H1 (cell line): ENCODE results near the gene C6orf136. TPM values are rescaled to one million over a fixed set of nuclear protein-coding genes. Genes with fewer than 3 reads are reported as not detected.

Experiments used
- ASH2L ChIP-seq: fragments of 200-600, 300-600 bp; sonication (generic); IDR thresholded peaks from one replicate; pipeline ENCODE4 v1.7.1; 2017; ENCODE audit warnings: low read length
- BCL11A ChIP-seq, 2 experiments: IDR thresholded peaks; one replicate each; pipeline ENCODE4 v1.6.1; 2011; ENCODE audit warnings: low read depth in 2 of 2, low read length in 2 of 2, mild to moderate bottlenecking in 2 of 2
- BRCA1 ChIP-seq: IDR thresholded peaks from 2 replicates; pipeline ENCODE4 v1.6.1; 2012; ENCODE audit warnings: low read depth, low read length, improper control_type of control experiment
- GTF2F1 ChIP-seq: IDR thresholded peaks from 2 replicates; pipeline ENCODE4 v1.6.1; 2012; ENCODE audit warnings: low read depth, low read length, improper control_type of control experiment, borderline replicate concordance
- KDM1A ChIP-seq: fragments of 200-600, 300-600 bp; sonication (generic); IDR thresholded peaks from 2 replicates; pipeline ENCODE4 v1.7.1; 2016; ENCODE audit warnings: mild to moderate bottlenecking, low read length, borderline replicate concordance
- MAFK ChIP-seq: IDR thresholded peaks from 2 replicates; pipeline ENCODE4 v1.6.1; 2012; ENCODE audit warnings: low read depth, mild to moderate bottlenecking, improper control_type of control experiment, low read length
- POU5F1 ChIP-seq: IDR thresholded peaks from 2 replicates; pipeline ENCODE4 v1.6.1; 2011; ENCODE audit warnings: low read depth, mild to moderate bottlenecking, low read length, moderate library complexity
- SUZ12 ChIP-seq: fragments of 200-600 bp; sonication (generic); IDR thresholded peaks from 2 replicates; pipeline ENCODE4 v1.6.1; 2012; ENCODE audit warnings: mild to moderate bottlenecking, inconsistent platforms, low read length, moderate library complexity, mixed read lengths
- TAF1 ChIP-seq: IDR thresholded peaks from 2 replicates; pipeline ENCODE4 v1.6.1; 2011; ENCODE audit warnings: mild to moderate bottlenecking, low read depth, low read length
- YY1 ChIP-seq: IDR thresholded peaks from 2 replicates; pipeline ENCODE4 v1.6.1; 2011; ENCODE audit warnings: low read depth, mild to moderate bottlenecking, low read length
- polyA plus RNA-seq, 7 experiments: library from polyadenylated mRNA; depleted of rRNA in 3 of 7; stranded (reverse) in 5 of 7; unstranded in 2 of 7; fragments of >200 nt in 5 of 7; fragments of 200-250 nt in 2 of 7; gene quantifications; 1 replicate in 5 of 7; 2 replicates in 1 of 7; 4 replicates in 1 of 7; pipeline versions ENCODE4 v1.2.1 to v1.2.3, GENCODE V29; 2011 to 2013; ENCODE audit warnings: missing spikeins in 2 of 7, mixed read lengths in 2 of 7
- total RNA-seq: library from RNA; stranded (reverse); fragmentation: NEBNext Ultra II Directional; extraction: Animal tissue kit (Norgen Biotek cat#: 25700); gene quantifications from 2 replicates; pipeline ENCODE4 v1.2.1, GENCODE V29; 2021
- TF ChIP-seq, protein P1 (sequence below): fragments of 300-600 bp; sonication (generic); IDR thresholded peaks from 2 replicates; pipeline ENCODE4 v1.7.1; 2012; ENCODE audit warnings: low read length, moderate library complexity, mild to moderate bottlenecking, inconsistent platforms; ENCODE audit not compliant: insufficient replicate concordance

C6orf136 gene
- total and polyA plus RNA-seq, 2 of the 8 experiments (the other 6 are each of a cell fraction or from before 2014, with no cell fraction given) = 20.8 to 23.1 TPM

DNA sequence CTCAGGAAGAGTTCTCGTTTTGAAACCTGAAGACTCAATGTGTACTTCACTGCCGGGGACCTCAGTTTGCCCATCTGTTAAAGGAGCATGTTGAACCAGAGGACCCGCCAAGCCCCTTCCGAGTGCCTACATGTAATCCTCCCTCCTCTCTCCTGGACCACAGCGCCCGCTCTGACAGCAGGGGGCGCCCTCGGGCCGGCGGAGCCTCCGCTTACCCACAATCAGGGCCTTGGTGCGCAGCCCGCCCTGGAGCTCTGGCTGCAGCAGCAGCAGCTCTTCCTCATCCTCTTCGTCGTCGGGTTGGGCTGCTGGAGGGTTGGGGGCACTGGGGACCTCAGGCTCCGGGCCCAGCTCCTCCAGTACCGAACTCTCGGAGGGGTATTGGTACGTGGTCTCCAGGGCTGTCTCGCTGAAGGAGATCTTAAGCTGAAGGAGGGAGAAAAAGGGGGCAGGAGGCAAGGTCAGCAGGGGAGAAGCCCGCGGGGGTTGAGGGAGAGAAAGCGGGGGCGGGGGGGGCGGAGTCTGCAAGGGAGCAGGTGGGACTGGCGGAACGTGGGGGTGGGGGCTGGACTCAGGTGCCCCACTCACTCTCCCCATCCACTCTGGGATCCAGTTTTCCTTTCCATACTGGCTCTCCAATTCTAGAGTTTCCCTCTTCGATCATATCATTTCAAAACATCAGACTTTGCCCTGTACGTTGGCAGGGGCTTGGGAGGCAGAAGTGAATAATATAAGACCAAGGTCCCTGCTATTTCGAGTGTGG lies 32.2 kb downstream of the C6orf136 start (continued):
- TF ChIP-seq, protein P1, sequence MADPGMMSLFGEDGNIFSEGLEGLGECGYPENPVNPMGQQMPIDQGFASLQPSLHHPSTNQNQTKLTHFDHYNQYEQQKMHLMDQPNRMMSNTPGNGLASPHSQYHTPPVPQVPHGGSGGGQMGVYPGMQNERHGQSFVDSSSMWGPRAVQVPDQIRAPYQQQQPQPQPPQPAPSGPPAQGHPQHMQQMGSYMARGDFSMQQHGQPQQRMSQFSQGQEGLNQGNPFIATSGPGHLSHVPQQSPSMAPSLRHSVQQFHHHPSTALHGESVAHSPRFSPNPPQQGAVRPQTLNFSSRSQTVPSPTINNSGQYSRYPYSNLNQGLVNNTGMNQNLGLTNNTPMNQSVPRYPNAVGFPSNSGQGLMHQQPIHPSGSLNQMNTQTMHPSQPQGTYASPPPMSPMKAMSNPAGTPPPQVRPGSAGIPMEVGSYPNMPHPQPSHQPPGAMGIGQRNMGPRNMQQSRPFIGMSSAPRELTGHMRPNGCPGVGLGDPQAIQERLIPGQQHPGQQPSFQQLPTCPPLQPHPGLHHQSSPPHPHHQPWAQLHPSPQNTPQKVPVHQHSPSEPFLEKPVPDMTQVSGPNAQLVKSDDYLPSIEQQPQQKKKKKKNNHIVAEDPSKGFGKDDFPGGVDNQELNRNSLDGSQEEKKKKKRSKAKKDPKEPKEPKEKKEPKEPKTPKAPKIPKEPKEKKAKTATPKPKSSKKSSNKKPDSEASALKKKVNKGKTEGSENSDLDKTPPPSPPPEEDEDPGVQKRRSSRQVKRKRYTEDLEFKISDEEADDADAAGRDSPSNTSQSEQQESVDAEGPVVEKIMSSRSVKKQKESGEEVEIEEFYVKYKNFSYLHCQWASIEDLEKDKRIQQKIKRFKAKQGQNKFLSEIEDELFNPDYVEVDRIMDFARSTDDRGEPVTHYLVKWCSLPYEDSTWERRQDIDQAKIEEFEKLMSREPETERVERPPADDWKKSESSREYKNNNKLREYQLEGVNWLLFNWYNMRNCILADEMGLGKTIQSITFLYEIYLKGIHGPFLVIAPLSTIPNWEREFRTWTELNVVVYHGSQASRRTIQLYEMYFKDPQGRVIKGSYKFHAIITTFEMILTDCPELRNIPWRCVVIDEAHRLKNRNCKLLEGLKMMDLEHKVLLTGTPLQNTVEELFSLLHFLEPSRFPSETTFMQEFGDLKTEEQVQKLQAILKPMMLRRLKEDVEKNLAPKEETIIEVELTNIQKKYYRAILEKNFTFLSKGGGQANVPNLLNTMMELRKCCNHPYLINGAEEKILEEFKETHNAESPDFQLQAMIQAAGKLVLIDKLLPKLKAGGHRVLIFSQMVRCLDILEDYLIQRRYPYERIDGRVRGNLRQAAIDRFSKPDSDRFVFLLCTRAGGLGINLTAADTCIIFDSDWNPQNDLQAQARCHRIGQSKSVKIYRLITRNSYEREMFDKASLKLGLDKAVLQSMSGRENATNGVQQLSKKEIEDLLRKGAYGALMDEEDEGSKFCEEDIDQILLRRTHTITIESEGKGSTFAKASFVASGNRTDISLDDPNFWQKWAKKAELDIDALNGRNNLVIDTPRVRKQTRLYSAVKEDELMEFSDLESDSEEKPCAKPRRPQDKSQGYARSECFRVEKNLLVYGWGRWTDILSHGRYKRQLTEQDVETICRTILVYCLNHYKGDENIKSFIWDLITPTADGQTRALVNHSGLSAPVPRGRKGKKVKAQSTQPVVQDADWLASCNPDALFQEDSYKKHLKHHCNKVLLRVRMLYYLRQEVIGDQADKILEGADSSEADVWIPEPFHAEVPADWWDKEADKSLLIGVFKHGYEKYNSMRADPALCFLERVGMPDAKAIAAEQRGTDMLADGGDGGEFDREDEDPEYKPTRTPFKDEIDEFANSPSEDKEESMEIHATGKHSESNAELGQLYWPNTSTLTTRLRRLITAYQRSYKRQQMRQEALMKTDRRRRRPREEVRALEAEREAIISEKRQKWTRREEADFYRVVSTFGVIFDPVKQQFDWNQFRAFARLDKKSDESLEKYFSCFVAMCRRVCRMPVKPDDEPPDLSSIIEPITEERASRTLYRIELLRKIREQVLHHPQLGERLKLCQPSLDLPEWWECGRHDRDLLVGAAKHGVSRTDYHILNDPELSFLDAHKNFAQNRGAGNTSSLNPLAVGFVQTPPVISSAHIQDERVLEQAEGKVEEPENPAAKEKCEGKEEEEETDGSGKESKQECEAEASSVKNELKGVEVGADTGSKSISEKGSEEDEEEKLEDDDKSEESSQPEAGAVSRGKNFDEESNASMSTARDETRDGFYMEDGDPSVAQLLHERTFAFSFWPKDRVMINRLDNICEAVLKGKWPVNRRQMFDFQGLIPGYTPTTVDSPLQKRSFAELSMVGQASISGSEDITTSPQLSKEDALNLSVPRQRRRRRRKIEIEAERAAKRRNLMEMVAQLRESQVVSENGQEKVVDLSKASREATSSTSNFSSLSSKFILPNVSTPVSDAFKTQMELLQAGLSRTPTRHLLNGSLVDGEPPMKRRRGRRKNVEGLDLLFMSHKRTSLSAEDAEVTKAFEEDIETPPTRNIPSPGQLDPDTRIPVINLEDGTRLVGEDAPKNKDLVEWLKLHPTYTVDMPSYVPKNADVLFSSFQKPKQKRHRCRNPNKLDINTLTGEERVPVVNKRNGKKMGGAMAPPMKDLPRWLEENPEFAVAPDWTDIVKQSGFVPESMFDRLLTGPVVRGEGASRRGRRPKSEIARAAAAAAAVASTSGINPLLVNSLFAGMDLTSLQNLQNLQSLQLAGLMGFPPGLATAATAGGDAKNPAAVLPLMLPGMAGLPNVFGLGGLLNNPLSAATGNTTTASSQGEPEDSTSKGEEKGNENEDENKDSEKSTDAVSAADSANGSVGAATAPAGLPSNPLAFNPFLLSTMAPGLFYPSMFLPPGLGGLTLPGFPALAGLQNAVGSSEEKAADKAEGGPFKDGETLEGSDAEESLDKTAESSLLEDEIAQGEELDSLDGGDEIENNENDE = no peak
- TF ChIP-seq KDM1A (peak; percentile 94), YY1 (no peak), MAFK (no peak), TAF1 (no peak; the same call in 1 of the 2 replicates), BRCA1 (no peak), BCL11A (IDR thresholded peaks at IDR 0.05; ENCODE audit: low read depth in 2 of 2, low read length in 2 of 2) (no peak), POU5F1 (no peak), GTF2F1 (no peak), ASH2L (peak; percentile 45), SUZ12 (no peak)
